Measurements from ENCODE around the gene TTC7B. TPM values are rescaled to one million over a fixed set of nuclear protein-coding genes. Genes with fewer than 3 reads are reported as not detected.

TTC7B gene
- total RNA-seq, 1 experiment from 2014 or later: 14.6 TPM

GRCh38 chr14:90571149-90571947 is 244.9 kb downstream of the TTC7B start:
- DNase-seq (ENCODE audit: low read depth): no peak
- in situ Hi-C loops (cut with HindIII; ENCODE audit: low pct_unique_long_range_greater_than_20kb, low sequenced_read_pairs): no loop called here

GRCh38 chr14:90570461-90570860 is 245.8 kb downstream of the TTC7B start:
- in situ Hi-C loops (cut with HindIII; ENCODE audit: low pct_unique_long_range_greater_than_20kb, low sequenced_read_pairs): no loop called here
- no peak for DNase-seq (ENCODE audit: low read depth)

- DNase-seq (ENCODE audit: low read depth): no peak
- in situ Hi-C loops (cut with HindIII; ENCODE audit: low pct_unique_long_range_greater_than_20kb, low sequenced_read_pairs): no loop called here
Measured at GRCh38 chr14:90569606-90570387, 246.4 kb downstream of the TTC7B start.

GRCh38 chr14:90569201-90569600 is 247.0 kb downstream of the TTC7B start:
- in situ Hi-C loops (cut with HindIII; ENCODE audit: low pct_unique_long_range_greater_than_20kb, low sequenced_read_pairs): no loop called here
- no peak for DNase-seq (ENCODE audit: low read depth)

- no peak for DNase-seq (ENCODE audit: low read depth)
- in situ Hi-C loops (cut with HindIII; ENCODE audit: low pct_unique_long_range_greater_than_20kb, low sequenced_read_pairs): no loop called here
Measured at GRCh38 chr14:90568405-90568804, 247.8 kb downstream of the TTC7B start.

GRCh38 chr14:90567991-90568390 is 248.2 kb downstream of the TTC7B start:
- in situ Hi-C loops (cut with HindIII; ENCODE audit: low pct_unique_long_range_greater_than_20kb, low sequenced_read_pairs): no loop called here
- no peak for DNase-seq (ENCODE audit: low read depth)

- in situ Hi-C loops (cut with HindIII; ENCODE audit: low pct_unique_long_range_greater_than_20kb, low sequenced_read_pairs): no loop called here
- DNase-seq (ENCODE audit: low read depth): no peak
Measured at GRCh38 chr14:90567191-90567590, 249.0 kb downstream of the TTC7B start.

GRCh38 chr14:90566481-90566880 is 249.7 kb downstream of the TTC7B start:
- no peak for DNase-seq (ENCODE audit: low read depth)
- in situ Hi-C loops (cut with HindIII; ENCODE audit: low pct_unique_long_range_greater_than_20kb, low sequenced_read_pairs): no loop called here

- DNase-seq (ENCODE audit: low read depth): no peak
- in situ Hi-C loops (cut with HindIII; ENCODE audit: low pct_unique_long_range_greater_than_20kb, low sequenced_read_pairs): no loop called here
Measured at GRCh38 chr14:90564496-90564895, 251.7 kb downstream of the TTC7B start.

GRCh38 chr14:90562652-90563051 is 253.6 kb downstream of the TTC7B start:
- DNase-seq (ENCODE audit: low read depth): no peak
- in situ Hi-C loops (cut with HindIII; ENCODE audit: low pct_unique_long_range_greater_than_20kb, low sequenced_read_pairs): no loop called here

- in situ Hi-C loops (cut with HindIII; ENCODE audit: low pct_unique_long_range_greater_than_20kb, low sequenced_read_pairs): no loop called here
- DNase-seq (ENCODE audit: low read depth): no peak
Measured at GRCh38 chr14:90561920-90562319, 254.3 kb downstream of the TTC7B start.

GRCh38 chr14:90560991-90561390 is 255.2 kb downstream of the TTC7B start:
- no peak for DNase-seq (ENCODE audit: low read depth)
- in situ Hi-C loops (cut with HindIII; ENCODE audit: low pct_unique_long_range_greater_than_20kb, low sequenced_read_pairs): no loop called here

- no peak for DNase-seq (ENCODE audit: low read depth)
- in situ Hi-C loops (cut with HindIII; ENCODE audit: low pct_unique_long_range_greater_than_20kb, low sequenced_read_pairs): no loop called here
Measured at GRCh38 chr14:90560558-90560957, 255.7 kb downstream of the TTC7B start.

- no peak for DNase-seq (ENCODE audit: low read depth)
Measured at GRCh38 chr14:90559811-90560492, 256.3 kb downstream of the TTC7B start.

GRCh38 chr14:90558983-90559590 is 257.1 kb downstream of the TTC7B start:
- in situ Hi-C loops (cut with HindIII; ENCODE audit: low pct_unique_long_range_greater_than_20kb, low sequenced_read_pairs): no loop called here
- no peak for DNase-seq (ENCODE audit: low read depth)

More at GRCh38 chr14:90559811-90560492, 256.3 kb downstream of the TTC7B start:
- in situ Hi-C loops (cut with HindIII; ENCODE audit: low pct_unique_long_range_greater_than_20kb, low sequenced_read_pairs): no loop called here

- no peak for DNase-seq (ENCODE audit: low read depth)
- in situ Hi-C loops (cut with HindIII; ENCODE audit: low pct_unique_long_range_greater_than_20kb, low sequenced_read_pairs): no loop called here
Measured at GRCh38 chr14:90558041-90558982, 257.9 kb downstream of the TTC7B start.

GRCh38 chr14:90557516-90557915 is 258.7 kb downstream of the TTC7B start:
- in situ Hi-C loops (cut with HindIII; ENCODE audit: low pct_unique_long_range_greater_than_20kb, low sequenced_read_pairs): no loop called here
- no peak for DNase-seq (ENCODE audit: low read depth)

Measured in Caki2 (cell line).